IPS-18c (cell line): Measurements from ENCODE around the gene ZNF136.
A peak's percentile ranks its signal among the peaks of the same experiment; 100 is the strongest.

Source experiments
- H3K4me3 ChIP-seq: 2 replicates; pipeline ENCODE4 v1.7.0; 2013; ENCODE audit warnings: low read depth, mild to moderate bottlenecking, low read length, moderate library complexity; ENCODE audit not compliant: insufficient read depth
- H3K9me3 ChIP-seq: one replicate; pipeline ENCODE4 v1.6.1; 2013; ENCODE audit warnings: mild to moderate bottlenecking, low read length, moderate library complexity; ENCODE audit not compliant: control insufficient read depth, insufficient read depth

Gene ZNF136

GRCh38 chr19:12162882-12163806 lies at the start of gene ZNF136:
Gene ZNF136 (plus strand): TSS chr19:12163096. CDS start chr19:12163204, 108 bp downstream.
- peaks cover 3% of the 10 kb centered on the region for H3K9me3 ChIP-seq
- peak within 1 kb of the TSS; percentile 91 for H3K4me3 ChIP-seq

DNA sequence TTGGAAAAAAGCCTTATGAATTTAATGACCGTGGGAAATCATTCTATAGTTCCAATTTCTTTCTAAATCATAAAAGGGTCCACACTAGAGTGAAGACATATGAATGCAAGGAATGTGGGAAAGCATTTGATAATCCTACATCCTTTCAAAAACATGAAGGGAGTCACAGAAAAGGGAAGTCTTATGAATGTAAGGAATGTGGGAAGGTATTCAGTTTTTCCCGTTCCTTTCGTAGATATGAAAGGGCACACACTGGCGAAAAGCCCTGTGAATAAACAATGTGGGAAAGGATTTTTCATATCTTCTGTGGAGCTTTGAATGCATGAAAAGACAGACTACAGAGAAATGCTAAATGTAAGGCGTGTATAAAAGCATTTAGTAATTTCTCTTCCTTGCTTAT lies 49.8 kb upstream of the ZNF136 start:
- Histone ChIP-seq H3K4me3 (no peak overlapping the region), H3K9me3 (peaks cover 39% of the 10 kb centered on the region)

DNA sequence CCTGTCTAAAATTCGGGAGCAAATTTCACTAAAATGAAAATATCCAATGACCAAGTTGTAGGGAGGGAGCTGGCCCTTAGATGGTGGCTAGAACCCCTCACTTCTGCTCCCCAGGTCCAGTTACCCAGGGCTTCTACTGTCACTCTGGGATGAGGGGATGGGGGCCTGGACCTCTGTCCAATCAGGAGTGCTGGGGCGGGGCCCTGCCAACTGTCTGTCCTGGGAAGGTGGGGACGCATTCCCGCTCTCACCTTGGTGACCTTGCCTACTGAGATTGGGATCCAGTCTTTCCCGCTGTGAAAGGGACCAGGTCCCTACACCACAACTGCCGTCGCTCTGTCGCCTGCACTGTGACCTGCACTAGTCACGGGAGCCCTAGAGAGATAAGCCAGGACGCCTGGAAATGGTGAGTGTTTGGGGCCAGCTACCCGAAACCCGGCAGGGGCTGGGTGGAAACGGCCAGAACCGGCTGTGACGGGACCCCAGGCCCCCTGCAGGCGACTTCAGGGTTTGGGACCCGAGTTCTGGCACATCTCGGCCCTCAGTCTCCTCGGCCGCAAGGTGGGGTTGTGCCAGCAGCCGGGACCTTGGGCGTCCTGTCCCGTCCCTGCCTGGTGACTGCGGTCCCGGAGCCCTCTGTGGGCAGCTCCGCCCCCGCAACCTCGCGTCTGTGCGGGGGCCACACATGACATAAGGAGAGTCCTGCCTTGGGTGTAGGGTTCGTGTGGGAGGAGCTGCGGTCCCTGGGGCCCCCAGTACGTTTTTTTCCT lies 45.5 kb upstream of the ZNF136 start:
- Histone ChIP-seq H3K4me3 (no peak overlapping the region; the same call in 1 of the 2 replicates), H3K9me3 (peaks cover 17% of the 10 kb centered on the region)

DNA sequence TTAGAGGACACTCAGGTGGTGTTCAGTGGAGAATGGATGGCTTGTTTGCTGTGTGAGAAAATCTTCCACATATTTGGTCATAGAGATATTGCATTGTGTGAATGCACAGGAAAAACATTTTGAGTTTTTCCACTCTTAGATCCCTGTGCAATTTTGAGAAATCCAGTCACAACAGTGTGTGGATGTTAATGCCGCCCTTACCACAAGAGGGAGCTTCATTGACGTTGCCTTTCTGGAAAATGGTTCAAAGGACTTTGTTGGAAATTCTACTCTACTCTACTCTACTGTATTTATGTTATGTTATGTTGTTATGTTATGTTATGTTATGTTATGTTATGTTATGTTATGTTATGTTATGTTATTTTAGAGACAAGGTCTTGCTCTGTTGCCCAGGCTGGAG lies 36.2 kb upstream of the ZNF136 start:
- no peaks in the 10 kb centered on the region for H3K9me3 ChIP-seq
- no peak overlapping the region for H3K4me3 ChIP-seq

GRCh38 chr19:12133069-12133468 lies 29.8 kb upstream of the ZNF136 start:
- Histone ChIP-seq H3K9me3 (peaks cover 36% of the 10 kb centered on the region), H3K4me3 (no peak overlapping the region)

DNA sequence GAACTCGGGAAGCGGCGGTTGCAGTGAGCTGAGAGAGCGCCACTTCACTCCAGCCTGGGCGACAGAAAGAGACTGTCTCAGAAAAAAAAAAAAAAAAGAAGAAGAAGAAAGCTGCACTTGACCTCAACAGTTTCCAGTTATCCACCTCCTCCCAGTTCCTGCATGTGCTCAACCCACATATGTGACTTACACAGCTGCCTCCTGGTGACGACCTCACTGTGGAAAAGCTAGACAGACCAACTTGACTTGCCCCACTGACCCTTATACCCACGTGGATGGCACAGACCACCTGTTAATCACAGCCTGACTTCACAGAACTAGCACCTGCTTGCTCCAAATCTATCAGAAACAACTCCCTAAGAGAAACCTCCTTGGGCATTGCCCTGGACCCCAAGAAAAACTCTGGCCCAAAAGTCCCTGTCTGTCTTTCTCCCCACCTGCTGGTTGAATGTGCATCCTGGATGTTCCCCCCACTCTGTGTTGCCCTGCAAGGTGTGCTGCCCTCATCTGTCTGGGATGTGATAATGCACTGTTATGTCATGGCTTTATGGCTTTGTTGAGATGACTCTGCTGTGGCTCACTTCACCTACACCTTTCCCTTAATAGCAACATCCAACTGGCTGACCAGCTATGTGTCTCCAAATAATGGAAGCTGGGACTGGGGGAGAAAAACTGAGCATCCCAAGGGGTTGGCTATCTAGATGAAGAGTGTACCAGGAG lies 25.5 kb upstream of the ZNF136 start:
- H3K9me3 ChIP-seq, result peaks cover 38% of the 10 kb centered on the region
- no peak overlapping the region for H3K4me3 ChIP-seq

DNA sequence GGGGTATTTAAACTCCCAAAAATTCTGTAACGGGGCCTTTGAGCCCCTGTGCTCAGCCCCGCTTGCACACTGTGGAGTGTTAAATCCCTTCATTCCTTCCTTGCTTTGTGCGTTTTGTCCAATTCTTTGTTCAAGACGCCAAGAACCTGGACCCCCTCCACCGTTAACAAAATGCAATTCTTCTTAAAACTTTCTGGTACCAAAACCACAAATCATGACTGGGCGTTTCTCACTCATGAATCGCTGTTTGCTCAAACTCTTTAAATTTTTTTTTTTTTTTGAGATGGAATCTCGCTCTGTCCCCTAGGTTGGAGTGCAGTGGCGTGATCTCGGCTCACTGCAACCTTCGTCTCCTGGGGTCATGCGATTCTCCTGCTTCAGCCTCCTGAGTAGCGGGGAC lies 23.6 kb upstream of the ZNF136 start:
- Histone ChIP-seq H3K9me3 (peaks cover 26% of the 10 kb centered on the region), H3K4me3 (peak overlapping the region; percentile 90)

- Histone ChIP-seq H3K9me3 (peaks cover 22% of the 10 kb centered on the region), H3K4me3 (peak within 1 kb of the TSS; percentile 90)
Observed at GRCh38 chr19:12139885-12140544, 22.9 kb upstream of the ZNF136 start, which contains the start of gene ZNF20. Gene ZNF20 (minus strand): TSS chr19:12140350. CDS start chr19:12140182, 168 bp downstream.

GRCh38 chr19:12140545-12141404 lies 22.1 kb upstream of the ZNF136 start:
- H3K4me3 ChIP-seq, result peak overlapping the region; percentile 15; the same call in 1 of the 2 replicates
- H3K9me3 ChIP-seq, result peaks cover 20% of the 10 kb centered on the region

DNA sequence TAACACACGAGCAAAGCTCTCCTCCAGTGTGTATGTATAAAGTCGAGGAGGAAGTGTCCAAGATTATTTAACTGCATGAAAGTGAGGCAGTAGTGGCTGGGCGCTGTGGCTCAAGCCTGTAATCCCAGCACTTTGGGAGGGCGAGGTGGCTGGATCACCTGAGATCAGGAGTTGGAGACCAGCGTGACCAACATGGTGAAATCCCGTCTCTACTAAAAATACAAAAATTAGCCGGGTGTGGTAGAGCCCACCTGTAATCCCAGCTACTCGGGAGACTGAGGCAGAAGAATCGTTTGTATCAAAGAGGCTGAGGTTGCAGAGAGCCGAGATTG lies 21.5 kb upstream of the ZNF136 start:
- H3K9me3 ChIP-seq, result peaks cover 22% of the 10 kb centered on the region

GRCh38 chr19:12145348-12145747 lies 17.5 kb upstream of the ZNF136 start:
- Histone ChIP-seq H3K9me3 (peaks cover 25% of the 10 kb centered on the region), H3K4me3 (no peak overlapping the region)

More for the DNA sequence above, 21.5 kb upstream of the ZNF136 start:
- H3K4me3 ChIP-seq, result no peak overlapping the region

GRCh38 chr19:12155324-12155860 lies 7.5 kb upstream of the ZNF136 start:
- peak overlapping the region; percentile 80 for H3K4me3 ChIP-seq
- peaks cover 5% of the 10 kb centered on the region for H3K9me3 ChIP-seq

- Histone ChIP-seq H3K9me3 (peaks cover 5% of the 10 kb centered on the region), H3K4me3 (peak within 1 kb of the TSS; percentile 80)
Observed at GRCh38 chr19:12156223-12157058, 6.5 kb upstream of the ZNF136 start, which contains the start of gene ZNF625. Gene ZNF625 (minus strand): TSS chr19:12156734. CDS start chr19:12156558, 176 bp downstream.

DNA sequence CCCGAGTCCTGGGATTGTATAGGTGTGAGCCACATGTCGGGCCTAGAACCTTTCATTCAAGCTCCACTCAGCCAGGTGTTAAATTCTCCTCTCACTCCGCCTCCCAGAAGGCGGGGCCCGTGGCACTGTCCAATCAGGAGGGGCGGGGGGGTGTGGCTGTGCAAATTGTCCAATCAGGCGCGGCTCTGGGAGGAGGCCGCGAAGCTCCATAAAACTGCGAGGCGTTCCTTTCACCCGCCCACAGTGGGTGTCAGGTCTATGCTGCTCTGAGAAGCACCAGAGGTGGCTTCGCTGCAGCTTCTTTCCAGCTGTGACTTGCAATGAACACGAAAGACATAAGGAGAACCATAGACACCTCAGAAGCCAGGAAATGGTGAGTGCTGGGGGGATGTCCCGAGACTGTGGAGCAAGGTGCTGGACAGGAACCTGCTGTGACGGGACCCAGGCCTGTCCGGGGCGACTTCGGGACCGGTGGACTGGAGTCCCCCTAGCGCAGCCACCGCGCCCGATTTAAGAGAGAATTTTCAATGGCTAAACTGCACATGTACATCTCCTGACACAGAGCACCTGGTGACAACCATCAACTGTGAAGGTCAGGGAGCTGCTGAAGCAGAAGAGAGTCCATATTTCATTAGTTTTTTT lies 3.0 kb upstream of the ZNF136 start:
- H3K9me3 ChIP-seq, result peaks cover 3% of the 10 kb centered on the region
- no peak overlapping the region for H3K4me3 ChIP-seq

DNA sequence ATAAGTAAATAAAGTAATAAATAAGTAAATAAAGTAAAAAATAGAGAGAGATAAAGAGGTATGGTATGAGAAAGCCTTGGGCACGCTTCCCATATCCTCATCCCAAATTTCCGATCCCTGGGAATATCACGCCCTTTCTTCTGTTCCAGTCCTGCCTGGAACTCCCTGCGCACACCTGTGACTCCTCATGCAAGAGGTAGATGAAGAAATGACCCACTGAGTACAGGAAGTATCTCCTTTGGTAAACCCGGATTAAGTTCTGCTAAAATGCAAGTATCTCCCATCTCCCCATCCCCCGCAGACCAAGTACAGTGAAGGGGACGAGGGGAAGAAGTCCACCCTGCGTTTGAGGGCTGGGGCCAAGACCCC lies 399 bp upstream of the ZNF136 start:
- H3K4me3 ChIP-seq, result peak overlapping the region; percentile 91
- peaks cover 3% of the 10 kb centered on the region for H3K9me3 ChIP-seq
